ENCODE data around the gene APBA2.

APBA2 gene

DNA sequence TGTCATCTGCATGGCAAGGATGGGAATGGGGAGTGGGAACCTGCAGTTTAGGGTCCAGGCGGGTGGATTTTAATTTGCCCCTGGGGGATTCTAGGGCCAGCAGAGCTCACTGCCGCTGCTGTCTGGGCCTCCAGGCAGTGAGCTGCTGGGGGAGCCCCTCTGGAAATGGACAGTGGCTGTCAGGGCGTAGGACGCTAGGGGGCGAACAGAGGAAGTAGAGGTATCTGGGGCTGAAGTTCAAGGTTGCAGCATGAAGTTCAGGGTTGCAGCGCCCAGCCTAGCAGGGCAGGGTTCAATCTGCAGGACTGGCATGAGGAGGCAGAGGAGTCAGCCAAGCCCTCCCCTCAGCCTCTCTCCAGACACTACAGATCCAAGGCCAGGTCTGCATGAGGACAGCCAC lies 49.5 kb downstream of the APBA2 start:
- peak; percentile 40 for DNase-seq (ENCODE audit: low read depth, low spot score)

DNA sequence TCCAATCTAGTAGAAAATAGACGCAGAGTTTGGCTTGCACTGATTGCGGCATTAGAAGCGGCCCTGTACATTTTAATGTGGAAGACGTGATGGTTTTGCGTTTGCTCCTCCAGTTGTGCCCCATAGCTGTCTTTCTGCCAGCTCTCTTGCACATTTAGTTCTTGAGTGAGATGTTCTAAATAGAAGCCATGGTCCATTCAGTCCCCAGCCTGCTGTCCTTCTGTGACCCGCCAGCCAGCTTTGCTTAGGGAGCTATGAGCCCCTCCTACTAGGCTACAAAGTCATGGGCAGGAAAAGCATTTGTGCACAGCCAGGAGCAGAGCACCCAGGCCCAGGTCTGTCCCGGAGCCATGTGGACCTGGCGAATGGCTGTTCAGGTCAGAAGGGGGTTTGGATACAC lies 50.3 kb downstream of the APBA2 start:
- no peak for DNase-seq (ENCODE audit: low read depth, low spot score)

GRCh38 chr15:28936481-28936881 lies 50.7 kb downstream of the APBA2 start:
- no peak for DNase-seq (ENCODE audit: low read depth, low spot score)

DNA sequence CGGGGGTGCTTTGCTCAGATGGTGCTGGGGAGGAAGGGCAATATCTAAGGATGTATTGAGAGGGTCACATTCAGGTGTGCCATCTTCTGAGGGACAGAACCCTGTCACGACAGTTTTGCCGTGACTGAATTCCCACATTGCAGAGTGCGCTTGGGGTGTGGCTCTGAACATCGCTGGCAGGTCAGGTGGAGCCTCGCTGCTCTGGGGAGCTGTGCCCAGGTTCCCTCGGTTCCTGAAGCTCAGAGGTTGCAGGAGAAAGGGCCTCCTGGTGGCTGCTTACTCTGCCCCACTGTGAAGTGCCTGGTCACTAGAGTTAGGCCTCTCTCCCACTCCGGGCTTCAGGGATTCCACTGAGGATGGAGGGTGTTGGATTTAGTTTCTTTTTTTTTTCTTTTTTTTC lies 51.5 kb downstream of the APBA2 start:
- DNase-seq (ENCODE audit: low read depth, low spot score), result no peak

DNA sequence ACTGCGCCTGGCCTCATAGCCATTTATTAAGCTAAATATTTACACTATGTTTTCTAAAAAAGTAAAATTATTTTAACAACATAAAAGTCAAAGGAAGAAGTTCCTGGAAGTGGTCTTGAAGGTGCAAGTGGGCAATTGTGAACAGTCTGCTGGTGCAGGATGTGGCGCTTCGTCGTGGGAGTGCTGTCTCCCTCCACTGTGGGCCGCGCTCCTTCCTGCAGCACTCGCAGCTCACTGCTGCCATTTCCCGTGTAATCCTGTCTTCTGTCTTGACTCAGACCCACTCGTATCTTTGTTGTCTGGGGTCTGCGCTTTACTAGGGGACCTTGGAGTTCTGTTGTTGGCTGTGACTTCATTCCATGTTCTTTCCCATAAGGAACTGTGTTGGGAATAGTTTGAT lies 56.3 kb downstream of the APBA2 start:
- no peak for DNase-seq (ENCODE audit: low read depth, low spot score)

GRCh38 chr15:28942571-28942970 lies 56.8 kb downstream of the APBA2 start:
- no peak for DNase-seq (ENCODE audit: low read depth, low spot score)

- no peak for DNase-seq (ENCODE audit: low read depth, low spot score)
Measured at GRCh38 chr15:28943146-28943545, 57.4 kb downstream of the APBA2 start.

GRCh38 chr15:28943611-28944230 lies 57.9 kb downstream of the APBA2 start:
- DNase-seq (ENCODE audit: low read depth, low spot score), result no peak

DNA sequence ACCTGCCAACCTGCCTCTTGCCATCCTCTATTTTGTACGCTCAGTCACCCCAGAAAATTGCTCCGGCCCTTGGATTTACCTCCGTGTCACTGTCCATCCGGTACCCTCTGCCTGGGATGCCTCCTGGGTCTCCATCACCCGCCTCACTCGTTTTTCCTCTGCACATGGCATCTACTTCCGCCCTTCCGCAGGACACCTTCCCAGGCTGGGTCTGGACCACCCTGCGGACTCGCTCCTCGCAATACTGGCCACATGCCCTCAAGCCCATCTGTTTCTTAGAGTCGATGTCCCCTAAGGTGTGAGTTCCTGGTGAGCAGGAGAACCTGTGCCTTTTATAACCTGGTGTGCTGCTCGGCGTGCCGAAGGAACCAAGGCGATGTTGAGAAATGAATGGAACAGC lies 58.5 kb downstream of the APBA2 start:
- DNase-seq (ENCODE audit: low read depth, low spot score), result no peak

DNA sequence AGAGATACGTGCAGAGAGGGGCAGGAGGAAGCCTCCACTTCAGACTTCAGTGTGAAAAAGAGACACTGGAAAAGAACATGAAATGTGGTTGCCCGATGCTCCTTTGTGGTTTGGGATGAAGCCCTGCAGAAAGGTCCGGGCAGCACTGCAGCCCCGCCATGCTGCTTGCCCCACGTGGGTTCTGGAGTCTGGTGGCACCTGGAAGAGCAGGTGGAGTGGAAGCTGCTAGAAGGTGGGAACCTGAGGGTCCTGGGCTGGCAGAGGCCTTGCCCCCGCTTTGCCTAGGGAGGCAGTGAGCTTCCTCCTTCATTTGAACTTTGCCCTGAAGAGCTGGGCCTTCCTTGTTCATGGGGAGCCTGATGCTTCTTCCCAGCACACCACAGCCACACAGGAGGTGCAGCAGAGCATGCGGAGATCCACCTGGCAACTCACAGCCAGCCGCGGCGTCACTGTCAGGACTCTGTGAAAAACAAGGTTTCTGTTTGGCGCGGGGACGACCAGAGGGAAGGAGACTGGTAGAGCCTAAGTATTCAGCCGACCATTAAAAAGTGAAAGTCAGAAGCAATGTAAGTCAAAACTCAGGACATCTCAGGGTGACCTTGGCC lies 59.0 kb downstream of the APBA2 start:
- no peak for DNase-seq (ENCODE audit: low read depth, low spot score)

DNA sequence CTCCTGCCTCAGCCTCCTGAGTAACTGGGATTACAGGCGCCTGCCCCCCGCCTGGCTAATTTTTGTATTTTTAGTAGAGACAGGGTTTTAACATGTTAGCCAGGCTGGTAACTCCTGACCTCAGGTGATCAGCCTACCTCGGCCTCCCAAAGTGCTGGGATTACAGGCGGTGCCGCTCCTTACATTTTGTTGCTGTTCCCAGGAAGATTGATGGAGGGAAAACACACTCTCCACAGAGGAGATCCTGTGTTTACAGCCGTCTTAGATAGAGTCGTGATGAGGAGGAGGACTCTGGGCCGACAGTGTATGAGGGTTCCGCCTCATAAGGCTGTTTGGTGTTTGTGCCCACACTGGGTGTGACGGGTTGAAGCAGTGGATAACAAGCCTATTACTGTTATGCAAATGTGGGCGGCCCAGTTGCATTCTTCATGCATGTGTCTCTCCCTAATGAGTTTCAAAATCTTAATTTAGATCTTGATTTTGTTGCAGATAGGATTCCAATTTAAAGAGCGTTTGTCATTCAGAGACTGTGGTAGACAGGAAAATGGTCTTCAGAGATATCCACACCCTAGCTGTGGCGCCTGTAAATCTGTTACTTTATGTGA lies 60.0 kb downstream of the APBA2 start:
- no peak for DNase-seq (ENCODE audit: low read depth, low spot score)

DNA sequence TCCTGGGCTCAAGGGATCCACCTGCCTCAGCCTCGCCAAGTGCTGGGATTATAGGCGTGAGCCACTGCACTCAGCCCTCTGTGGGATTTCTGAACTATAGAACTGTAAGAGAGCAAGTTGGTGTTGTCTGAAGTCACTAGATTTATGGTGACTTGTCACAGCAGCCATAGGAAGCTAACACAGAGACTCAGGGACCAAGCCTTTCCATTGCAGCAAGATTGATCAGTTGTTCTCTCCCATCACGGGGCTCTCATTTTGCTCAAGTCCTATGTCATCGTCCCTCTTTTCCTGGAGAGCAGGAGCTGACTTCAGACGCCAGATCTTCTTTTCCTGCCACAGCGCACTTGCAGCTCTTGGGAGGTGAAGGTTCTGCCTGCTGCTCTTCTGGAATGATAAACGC lies 61.0 kb downstream of the APBA2 start:
- no peak for DNase-seq (ENCODE audit: low read depth, low spot score)

GRCh38 chr15:28947221-28947674 lies 61.5 kb downstream of the APBA2 start:
- DNase-seq (ENCODE audit: low read depth, low spot score), result no peak

DNA sequence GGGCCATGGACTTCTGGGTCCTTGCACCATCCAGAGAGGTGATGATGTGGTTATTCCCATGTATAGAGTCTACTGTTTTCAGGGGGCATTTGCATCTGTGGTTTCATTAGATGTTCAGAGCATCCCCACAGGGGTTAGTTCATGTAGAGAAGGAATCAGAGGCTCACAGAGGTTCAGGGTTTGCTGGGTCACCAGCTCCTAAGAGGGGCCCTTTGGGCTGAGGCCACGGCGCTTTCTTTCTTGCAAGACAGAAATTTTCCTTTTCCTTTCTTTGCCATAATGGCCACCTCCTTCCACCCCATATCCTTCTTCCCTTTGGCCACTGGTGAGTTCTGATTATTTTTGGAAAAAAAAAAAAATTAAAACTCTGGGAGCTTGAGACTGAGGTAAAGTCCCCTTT lies 62.3 kb downstream of the APBA2 start:
- no peak for DNase-seq (ENCODE audit: low read depth, low spot score)

DNA sequence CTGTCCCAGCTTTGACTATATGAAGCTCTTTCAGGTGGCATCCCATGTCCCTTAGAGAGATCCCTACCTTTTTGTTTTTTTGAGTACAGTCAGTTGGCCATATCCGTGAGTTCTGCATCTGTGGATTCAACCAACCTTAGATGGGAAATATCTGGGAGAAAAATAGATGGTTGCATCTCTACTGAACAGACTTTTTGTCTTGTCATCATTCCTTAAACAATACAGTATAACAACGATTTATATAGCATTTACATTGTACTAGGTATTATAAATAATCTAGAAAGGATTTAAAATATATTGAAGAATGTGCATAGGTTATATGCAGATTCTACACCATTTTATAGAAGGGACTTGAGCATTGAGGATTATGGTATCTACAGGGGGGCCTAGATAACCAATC lies 65.1 kb downstream of the APBA2 start:
- DNase-seq (ENCODE audit: low read depth, low spot score), result no peak

- no peak for DNase-seq (ENCODE audit: low read depth, low spot score)
Measured at GRCh38 chr15:28952666-28953491, 67.1 kb downstream of the APBA2 start.

DNA sequence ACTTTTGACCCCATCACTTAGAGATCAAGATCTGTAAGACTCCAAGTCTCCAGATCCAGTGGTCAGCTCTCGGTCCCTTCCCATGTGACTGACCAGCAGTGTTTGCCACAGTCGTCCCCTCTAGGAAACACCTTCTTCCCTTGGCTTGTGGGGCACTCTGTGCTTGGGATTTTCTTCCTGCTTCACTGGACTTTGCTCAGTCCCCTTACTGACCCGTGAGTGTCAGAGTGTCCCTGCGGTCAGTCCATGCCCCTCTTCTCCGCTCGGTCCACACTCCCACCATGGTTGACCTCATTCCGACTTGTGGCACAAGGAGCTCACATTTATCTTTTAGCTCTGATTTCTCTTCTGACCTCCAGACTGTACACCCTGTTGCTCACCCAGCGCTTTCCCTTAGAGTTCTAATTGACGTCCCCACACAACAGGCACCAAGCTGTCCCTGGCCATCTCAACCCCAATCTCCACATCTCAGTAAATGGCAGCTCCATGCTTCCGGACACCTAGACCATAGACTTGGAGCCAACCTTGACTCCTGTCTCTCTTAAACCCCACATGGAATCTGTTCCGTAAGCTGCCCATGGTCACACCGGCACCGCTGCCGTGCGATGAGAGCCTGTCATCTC lies 67.9 kb downstream of the APBA2 start:
- DNase-seq (ENCODE audit: low read depth, low spot score), result no peak

DNA sequence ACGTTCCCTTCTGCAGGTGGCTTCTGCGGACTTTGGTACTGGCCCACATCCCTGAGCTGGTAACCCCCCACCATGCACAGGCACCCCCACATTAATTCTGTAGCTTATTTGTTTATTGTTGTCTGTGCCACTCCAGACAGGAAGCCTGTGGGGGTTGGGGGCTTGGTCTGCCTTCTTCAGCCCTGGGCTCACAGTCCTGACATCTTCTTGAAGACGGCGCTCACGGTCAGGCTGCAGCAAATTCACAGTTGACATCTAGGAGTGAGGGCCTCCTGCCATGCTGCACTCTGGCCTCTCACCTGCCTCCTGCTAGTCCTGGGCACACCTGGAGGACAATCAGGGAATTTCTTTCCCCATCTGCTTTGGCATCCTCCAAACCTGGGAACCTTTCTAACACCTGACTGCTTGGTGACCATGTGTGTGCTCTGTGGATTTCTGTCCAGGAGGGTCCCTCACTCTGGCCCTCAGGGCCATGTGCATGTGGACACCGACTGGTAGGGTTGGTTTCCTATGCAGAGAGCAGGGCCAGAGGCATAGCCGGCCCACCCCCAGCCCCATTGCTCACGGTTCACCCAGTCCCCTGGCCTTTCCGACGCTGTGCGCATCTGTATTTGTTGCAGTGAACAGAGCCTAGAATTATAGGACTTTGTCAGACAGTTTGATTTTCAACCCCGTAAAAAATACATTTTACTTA lies 68.8 kb downstream of the APBA2 start:
- DNase-seq (ENCODE audit: low read depth, low spot score), result no peak

DNA sequence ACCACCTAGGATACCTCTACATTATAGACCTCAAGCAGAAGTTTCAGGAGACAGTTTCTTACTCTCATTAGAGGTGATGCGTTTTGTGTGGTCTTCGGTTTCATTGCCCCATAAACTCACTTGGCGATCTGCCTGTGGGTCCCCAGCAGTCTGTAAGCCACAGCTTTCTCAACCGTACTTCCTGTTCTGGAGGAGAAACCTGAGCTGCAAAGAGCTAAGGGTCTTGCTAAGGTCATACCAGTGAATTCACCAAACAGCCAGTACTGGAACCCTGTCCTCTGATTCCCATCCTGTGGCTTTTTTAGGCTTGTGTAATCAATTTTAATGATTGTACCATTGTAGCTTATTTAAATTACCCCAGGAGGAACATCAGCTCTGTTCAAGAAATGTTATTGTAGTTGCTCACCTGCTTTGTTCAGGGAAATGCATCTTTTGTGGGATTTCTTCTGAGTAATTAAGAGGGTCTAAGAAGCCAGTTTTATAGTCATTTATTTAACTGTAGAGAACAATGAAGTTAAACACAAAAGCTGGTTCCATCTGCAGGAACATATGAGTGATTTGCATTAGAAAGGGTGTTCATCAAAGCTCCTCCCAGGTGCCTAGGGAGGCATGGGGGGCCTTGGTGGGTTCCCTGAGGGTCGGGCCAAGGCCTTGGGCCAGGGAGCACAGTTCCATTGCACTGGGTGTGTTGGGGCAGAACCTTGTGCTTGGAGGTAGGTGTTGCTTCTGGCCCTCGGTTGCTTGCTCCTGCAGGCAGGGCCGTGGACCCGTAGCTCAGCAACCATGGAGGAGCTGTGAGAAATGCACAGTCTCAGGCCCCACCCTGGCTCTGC lies 69.6 kb downstream of the APBA2 start:
- no peak for DNase-seq (ENCODE audit: low read depth, low spot score)

- no peak for DNase-seq (ENCODE audit: low read depth, low spot score)
Measured at GRCh38 chr15:28955993-28956421, 70.2 kb downstream of the APBA2 start.

All from iPS DF 19.7 (cell line).